GM21825 (cell line): ENCODE results near the gene CAPZA2.
"Not testable (repeated sequence)": the region's sequence is repeated elsewhere in the genome, so short reads cannot be mapped to it uniquely, and the experiment has no call there.

Experiments used
- ATAC-seq: cut with Tn5 transposase; IDR thresholded peaks from one replicate; pipeline ENCODE4 v1.9.1; 2021; ENCODE audit warnings: mild to moderate bottlenecking, moderate library complexity; ENCODE audit not compliant: unreplicated experiment

CAPZA2 gene

DNA sequence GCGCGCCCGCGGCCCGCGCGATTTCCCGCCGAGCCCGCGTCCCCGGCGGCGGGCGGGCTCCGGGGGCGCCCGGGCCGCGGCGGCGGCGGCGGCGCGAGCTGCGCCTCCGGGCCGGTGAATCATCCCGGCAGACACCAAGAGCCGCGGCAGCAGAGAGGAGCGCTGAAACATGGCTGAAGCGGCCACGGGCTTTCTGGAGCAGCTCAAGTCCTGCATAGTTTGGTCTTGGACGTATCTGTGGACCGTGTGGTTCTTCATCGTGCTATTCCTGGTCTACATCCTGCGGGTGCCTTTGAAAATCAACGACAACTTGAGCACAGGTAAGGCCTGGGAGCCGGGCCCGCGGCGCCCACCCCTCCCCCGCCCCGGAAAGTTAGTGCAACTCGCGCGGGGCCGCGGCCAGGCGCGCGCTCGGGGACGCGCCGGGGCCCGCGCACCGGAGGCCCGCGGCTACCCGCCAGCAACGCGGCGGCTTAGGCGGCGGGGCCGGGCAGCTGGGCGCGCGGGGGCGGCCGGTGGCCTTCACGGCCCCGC lies 91.1 kb downstream of the CAPZA2 start, which contains the start of gene ST7:
TSS of gene ST7 (plus strand) at position 130 of the 534 bp plus-strand sequence. CDS start at position 170, 40 bp downstream.
- ATAC-seq: peak; percentile 43

DNA sequence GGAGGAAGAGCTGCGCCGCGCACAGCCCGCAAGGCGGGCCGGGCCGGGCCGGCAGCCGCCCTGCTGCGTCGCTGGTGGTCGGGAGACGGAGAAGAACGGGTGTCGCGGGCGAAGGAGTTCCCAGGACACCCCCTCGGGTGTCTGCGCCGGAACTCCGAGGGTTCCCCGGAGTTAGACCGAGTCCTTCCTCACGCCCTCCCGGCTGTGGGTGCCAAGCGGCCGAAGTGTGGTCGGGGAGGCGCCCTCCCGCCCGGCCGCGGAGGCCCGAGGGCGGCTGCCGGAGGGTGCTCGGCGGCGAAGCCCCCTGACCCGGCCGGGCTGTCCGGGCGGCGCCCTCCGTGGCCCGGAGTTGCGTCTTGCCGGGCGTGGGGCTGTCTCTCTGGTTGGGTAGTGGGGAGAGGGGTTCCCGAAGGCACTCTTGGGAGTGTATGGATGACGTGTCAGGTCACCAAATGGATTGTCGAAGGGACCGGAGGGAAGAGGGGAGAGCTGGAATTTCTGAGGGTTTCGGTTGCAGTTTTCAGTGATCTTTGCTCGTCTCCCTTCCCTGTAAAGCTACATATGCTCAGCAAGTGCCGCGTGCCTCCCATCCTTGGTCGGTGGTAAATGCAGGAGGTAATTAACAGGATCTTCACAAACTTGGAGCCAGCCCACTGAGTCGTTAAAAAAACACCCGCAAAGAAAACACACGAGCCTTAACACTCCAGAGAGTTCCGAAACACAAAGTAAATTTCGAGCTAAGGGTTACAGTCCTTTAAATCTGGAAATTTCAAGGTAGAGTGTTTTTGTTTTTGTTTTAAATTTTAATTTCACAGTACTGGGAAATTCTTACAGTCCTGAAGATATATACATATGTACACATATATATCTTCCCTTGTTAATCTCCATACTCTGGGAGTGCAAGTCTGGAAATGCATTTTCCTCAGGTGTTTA lies 91.8 kb downstream of the CAPZA2 start:
- peak; percentile 16 for ATAC-seq

DNA sequence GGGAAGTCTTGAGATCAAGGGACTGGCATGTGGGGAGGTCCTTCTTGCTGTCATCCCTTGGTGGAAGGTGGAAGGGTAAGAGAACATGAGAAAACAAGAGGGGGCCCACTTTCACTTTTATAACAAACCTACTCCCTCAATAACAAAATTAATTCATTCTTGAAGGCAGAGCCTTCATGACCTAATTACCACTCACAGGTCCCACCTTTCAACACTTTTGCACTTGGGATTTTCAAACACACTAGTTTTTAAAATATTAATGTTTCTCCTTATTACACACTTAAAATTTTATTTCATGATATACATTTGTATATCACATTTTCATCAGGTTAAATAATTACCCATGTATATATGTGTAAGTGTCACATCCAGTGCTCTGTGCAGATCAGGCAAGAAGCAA lies 93.0 kb downstream of the CAPZA2 start:
- ATAC-seq: no peak

DNA sequence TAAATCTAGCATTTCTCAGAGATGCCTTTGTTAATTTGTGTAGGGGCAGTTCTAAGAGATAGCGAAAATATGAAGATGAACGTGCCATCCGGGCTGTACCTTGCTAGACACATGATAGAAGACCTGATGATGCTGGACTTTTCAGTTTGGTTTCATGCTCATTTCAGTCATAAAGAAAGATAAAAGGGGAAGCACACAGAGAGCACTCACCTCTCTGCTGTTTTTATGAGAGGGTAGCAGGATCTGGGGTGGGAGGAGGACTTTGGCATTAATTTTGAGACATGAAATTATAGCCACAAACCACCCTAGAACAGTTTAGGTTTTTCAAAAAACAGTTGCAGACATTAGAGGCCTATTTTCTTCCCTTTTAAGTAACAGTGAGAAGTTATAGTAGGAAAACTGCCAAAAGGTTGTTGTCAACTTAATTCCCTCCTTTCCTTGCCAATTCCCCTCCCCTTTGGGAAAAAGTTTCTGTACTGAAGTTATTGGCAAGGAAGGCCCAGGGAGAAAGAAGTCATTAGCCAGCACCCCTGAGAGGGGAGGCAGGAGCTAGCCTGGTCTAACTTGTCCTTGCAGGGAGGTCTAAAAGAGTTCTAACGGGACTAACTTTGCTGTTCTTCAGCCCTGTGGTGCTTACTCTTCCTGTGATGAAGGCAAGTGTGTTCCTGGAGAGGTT lies 93.6 kb downstream of the CAPZA2 start:
- ATAC-seq: peak; percentile 75

DNA sequence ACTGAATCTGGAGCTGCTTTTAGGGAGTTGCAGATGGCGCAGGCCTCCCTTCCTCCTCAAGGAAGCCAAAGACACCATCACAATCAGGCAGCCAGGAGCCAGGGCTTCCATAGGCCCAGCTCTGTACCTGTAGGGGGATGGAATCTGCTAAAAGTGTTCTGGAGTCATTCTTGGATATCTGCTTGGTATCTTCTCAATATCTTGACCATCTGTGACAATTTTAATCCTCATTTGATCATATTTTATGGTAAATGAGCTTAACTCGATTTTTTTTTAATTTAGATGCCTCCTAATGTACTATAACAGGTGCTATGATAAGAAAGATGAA lies 94.1 kb downstream of the CAPZA2 start:
- no peak for ATAC-seq

DNA sequence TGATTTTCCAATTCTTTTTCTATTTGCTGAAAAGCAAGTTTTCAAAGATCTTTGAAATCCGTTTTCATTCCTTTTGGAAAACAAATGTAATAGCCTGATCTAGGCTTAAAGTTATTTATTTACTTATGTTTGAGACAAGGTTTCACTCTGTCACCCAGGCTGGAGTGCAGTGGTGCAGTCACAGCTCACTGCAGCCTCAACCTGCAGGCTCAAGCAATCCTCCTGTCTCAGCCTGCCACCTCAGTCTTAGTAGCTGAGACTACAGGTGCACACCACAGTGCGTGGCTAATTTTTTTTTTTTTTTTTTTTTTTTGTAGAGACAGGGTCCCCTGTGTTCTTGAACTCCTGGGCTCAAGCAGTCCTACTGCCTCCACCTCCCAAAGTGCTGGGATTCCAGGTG lies 95.5 kb downstream of the CAPZA2 start:
- ATAC-seq: peak; percentile 31

DNA sequence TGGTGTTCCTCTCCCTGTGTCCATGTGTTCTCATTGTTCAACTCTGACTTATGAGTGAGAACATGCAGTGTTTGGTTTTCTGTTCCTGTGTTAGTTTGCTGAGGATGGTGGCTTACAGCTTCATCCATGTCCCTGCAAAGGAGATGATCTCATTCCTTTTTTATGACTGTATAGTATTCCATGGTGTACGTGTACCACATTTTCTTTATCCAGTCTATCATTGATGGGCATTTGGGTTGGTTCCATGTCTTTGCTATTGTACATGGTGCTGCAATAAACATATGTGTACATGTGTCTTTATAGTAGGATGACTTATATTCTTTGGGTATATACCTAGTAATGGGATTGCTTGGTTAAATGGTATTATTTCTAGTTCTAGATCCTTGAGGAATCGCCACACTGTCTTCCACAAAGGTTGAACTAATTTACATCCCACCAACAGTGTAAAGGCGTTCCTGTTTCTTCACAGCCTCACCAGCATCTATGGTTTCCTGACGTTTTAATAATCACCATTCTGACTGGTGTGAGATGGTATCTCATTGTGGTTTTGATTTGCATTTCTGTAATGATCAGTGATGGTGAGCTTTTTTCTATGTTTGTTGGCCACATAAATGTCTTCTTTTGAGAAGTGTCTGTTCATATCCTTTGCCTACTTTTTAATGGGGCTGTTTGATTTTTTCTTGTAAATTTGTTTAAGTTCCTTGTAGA lies 99.7 kb downstream of the CAPZA2 start:
- ATAC-seq: not testable (repeated sequence)

DNA sequence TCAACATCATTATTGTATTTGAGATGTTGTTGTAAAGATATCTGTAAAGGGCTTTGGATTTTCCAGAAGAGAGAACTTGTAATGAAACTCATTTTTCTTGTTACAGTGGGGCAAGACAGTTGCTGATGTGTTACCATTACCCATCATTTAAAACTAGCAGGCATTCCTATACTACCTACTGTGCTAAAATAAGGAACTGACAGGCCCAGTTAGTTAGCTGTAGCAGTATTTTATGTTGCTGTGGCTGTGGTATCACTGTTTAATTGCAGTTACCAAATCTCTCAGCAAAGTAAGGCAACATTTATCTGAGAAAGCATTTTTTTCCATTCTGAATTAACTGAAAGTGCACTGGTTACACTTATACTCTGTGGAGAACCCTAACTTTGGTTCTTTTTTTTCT lies 100.8 kb downstream of the CAPZA2 start:
- no peak for ATAC-seq

DNA sequence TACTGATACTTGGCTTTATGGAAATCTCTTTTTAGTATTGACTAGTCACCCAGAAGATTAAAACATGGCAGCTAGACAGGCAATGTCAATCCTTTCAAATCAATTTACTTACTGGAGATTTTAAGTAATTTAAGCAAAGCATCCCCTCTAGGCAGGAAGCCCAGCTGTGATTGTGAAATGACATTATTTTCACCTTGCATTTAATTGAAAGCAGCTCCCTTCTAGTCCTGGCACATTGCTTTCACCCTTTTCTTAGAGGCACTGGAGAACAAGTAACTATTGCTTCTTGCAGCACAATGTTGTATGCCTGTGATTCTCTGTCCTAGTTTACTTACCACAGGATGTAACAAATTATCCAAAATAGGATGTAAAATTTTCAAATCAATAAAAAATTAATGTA lies 104.2 kb downstream of the CAPZA2 start:
- ATAC-seq: no peak

DNA sequence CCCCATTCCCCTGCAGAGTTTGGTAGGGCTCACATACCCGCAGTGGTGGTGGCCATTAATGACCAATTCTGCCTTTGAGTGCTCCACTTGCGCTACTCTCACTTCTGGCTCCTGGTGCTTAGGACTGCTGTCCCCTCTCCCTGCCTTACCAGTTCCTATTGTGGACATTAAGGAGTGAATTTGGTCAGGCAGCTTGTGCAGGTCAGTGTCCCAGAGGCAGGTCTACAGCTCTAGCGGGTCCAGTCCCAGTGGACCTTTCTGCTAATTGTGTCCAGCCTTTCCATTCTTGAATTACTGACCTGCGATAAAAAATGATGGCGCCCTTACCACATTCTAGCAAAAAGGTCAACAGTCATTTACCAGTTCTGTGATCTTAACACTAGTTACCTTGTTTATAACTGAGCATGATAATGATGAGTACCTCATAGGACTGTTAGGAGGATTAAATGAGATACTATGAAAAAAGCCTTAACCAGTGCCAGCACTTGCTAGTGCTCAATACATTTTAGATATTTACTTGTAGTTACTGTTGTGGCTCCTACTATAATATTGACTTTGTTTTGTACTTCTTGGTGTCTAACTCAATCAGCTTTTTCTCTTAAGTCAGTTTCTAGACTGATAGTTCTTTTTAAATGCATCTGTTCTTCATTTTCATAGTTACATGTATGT lies 105.0 kb downstream of the CAPZA2 start:
- ATAC-seq: no peak

DNA sequence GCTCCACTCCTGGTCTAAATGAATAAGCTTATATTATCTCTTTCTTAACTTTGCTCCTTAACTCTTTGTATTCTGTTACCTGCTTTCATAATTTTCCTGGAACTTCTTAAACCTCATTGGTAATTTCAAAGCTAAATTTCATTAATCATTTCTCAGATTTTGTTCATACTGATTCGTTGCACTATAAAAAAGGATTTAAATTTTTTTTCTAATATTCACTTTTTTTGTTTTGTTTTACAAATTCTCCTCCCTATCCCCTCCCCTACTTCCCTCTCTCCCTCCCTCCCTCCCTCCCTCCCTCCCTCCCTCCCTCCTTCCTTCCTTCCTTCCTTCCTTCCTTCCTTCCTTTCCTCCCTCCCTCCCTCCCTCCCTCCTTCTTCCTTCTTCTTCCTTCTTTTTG lies 105.6 kb downstream of the CAPZA2 start:
- ATAC-seq: no peak

DNA sequence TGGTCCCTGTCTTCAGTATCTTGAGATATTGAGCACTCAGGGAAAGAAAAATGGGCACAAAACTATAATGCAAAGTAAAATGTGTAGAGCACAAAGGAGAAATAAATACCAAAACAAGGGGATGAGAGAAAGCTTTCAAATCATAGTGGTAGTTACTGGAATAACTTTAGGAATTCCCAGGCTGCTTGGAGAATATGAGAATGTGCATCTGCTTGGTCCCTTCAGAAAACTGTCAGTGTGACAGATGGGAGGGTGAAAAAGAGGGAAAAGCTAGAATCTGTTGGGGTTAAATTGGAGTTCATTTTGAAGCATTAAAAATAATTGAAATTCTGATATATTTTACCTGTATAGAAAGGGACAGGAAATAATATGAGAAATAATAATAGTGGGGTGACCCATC lies 106.2 kb downstream of the CAPZA2 start:
- no peak for ATAC-seq

DNA sequence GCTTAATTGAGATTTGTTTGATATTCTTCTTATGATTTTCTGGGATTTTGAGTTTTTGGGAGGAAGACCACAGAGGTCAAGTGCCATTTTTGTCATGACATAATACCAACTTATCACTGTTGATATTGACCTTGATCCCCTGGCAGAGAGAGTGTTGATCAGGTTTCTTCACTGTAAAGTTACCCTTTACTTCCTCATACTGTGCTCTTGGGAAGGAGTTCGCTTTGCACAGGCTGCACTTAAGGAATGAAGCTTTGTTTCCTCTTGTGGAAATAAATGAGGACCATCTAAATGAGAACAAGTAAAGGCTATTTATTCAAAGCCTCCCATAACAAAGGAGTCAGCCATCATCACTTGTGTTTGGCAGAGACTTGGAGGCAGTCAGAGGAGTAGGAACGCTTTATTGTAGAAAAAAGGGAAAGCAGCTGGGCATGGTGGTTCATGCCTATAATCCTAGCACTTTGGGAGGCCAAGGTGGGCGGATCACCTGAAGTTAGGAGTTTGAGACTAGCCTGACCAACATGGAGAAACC lies 107.0 kb downstream of the CAPZA2 start:
- no peak for ATAC-seq

DNA sequence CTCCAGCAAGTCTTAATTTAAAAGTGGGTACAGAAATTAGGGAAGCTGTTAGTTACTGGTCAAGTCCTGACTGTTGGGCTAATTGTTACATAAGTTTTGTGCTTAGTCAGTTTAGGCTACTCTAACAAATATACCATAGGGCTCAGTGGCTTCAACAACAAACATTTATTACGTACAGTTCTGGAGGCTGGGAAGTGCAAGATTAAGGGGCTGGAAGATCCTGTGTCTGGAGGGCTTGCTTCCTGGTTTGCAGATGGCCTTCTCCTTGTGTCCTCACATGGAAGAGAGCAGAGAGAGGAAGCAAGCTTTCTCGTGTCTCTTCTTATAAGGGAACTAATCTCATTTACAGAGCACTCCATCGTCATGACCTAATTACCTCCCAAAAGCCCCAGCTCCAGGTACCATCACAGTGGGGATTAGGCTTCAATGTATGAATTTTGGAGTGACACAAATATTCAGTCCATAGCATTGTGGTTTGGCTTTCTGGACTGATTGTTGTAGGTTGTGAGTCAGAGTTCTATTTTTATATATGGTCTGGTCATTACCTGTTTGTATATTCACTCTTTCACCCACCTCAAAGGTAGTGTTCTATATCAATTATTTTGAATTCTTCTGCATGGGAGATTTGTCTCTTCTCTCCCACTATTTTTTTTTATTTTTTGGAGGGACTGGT lies 108.0 kb downstream of the CAPZA2 start:
- ATAC-seq: no peak

DNA sequence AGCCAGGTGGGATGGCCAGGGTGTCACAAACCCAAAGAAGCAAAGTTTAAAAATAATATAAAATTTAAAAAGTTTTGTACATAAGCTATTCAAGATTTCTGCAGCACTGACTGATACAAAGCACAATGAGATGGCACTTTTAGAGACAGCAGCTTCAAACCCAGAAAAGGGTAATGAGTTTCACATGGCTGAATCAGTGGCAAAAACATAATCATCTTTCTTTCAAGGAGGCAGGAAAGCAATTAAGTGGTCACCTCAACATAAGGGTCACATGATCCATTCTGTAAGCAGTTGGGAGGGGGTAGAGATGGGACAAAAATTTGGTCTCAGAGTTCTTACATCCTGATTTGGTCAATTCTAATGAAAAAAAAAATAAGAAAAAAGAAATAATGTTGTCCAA lies 108.8 kb downstream of the CAPZA2 start:
- ATAC-seq: not testable (repeated sequence)
